ENCODE data around the gene AACS.

The AACS gene

DNA sequence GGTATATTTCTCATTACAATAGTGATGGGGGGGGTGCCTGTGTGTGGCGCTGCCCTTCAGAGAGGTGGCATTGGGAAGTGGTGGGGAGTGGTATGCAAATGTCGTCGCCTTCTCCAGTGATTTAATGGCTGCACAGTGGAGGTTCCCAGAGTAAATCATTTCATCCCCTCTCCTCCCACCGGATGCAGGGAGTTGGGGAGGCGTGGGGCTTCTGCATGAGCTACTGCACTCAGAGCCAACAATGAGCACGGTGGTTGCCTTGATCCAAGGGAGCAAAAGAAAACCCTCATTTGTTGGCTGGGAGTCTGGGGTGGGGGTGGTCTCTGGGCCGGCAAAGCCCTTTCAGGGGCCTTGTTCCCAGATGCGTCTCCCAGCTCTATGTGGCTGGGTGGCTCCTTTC lies 124.3 kb downstream of the AACS start:
- no peak for DNase-seq (ENCODE audit: low read depth in 1 of 2, low spot score in 1 of 2)
- no peak overlapping the region for H3K4me3 ChIP-seq (replicated peaks; ENCODE audit: insufficient read depth, low read length)
- H3K27me3 ChIP-seq (ENCODE audit: insufficient read depth, poor library complexity, severe bottlenecking), result peaks cover 35% of the 10 kb centered on the region
- TF ChIP-seq, protein P1, sequence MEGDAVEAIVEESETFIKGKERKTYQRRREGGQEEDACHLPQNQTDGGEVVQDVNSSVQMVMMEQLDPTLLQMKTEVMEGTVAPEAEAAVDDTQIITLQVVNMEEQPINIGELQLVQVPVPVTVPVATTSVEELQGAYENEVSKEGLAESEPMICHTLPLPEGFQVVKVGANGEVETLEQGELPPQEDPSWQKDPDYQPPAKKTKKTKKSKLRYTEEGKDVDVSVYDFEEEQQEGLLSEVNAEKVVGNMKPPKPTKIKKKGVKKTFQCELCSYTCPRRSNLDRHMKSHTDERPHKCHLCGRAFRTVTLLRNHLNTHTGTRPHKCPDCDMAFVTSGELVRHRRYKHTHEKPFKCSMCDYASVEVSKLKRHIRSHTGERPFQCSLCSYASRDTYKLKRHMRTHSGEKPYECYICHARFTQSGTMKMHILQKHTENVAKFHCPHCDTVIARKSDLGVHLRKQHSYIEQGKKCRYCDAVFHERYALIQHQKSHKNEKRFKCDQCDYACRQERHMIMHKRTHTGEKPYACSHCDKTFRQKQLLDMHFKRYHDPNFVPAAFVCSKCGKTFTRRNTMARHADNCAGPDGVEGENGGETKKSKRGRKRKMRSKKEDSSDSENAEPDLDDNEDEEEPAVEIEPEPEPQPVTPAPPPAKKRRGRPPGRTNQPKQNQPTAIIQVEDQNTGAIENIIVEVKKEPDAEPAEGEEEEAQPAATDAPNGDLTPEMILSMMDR (IDR thresholded peaks at IDR 0.05; ENCODE audit: insufficient read depth, low read length), result no peak
- TF ChIP-seq, protein P2, sequence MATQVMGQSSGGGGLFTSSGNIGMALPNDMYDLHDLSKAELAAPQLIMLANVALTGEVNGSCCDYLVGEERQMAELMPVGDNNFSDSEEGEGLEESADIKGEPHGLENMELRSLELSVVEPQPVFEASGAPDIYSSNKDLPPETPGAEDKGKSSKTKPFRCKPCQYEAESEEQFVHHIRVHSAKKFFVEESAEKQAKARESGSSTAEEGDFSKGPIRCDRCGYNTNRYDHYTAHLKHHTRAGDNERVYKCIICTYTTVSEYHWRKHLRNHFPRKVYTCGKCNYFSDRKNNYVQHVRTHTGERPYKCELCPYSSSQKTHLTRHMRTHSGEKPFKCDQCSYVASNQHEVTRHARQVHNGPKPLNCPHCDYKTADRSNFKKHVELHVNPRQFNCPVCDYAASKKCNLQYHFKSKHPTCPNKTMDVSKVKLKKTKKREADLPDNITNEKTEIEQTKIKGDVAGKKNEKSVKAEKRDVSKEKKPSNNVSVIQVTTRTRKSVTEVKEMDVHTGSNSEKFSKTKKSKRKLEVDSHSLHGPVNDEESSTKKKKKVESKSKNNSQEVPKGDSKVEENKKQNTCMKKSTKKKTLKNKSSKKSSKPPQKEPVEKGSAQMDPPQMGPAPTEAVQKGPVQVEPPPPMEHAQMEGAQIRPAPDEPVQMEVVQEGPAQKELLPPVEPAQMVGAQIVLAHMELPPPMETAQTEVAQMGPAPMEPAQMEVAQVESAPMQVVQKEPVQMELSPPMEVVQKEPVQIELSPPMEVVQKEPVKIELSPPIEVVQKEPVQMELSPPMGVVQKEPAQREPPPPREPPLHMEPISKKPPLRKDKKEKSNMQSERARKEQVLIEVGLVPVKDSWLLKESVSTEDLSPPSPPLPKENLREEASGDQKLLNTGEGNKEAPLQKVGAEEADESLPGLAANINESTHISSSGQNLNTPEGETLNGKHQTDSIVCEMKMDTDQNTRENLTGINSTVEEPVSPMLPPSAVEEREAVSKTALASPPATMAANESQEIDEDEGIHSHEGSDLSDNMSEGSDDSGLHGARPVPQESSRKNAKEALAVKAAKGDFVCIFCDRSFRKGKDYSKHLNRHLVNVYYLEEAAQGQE (IDR thresholded peaks at IDR 0.05; ENCODE audit: insufficient replicate concordance, low read depth), result no peak
- TF ChIP-seq GABPA (IDR thresholded peaks at IDR 0.05; ENCODE audit: low read depth) (no peak), POLR2AphosphoS5 (IDR thresholded peaks at IDR 0.05; ENCODE audit: low read depth) (no peak), SPI1 (IDR thresholded peaks at IDR 0.05; ENCODE audit: borderline replicate concordance, low read depth) (no peak)
- no peak overlapping the region for H3K27ac ChIP-seq (replicated peaks)

DNA sequence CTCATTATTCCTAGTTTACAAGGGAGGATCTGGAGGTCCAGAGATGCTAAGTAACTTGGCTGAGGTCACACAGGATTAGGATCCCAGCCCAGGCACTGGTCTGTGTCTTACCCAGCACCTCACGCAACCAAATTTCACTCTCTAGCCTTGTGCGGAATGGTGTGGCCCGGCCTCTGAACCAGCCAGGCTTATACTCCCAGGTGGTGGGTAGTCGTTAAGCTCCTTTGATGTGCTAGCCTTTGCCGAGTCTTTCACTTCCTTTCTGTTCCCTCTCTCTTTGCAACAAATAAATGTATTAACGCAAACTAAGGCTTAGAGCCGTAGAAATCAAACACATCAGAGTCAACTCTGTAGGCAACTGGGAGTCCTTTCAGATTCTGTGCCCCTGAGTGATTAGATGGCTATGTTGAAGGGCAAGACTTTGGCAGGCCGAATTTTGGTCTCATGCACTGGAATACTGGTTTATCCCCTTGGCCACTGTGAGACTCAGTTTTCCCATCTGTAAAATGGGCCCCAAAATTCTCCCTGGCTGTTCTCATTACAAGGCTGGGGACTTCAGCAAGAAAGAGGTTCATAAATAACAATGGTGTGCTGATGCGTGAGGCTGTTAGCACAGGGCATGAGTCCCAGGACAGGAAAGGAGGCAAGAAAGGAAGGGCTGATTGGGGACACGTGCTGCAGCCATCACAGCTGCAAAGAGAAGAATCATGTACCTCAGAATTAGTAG lies 126.3 kb downstream of the AACS start:
- Histone ChIP-seq H3K4me3 (replicated peaks; ENCODE audit: insufficient read depth, low read length) (no peak overlapping the region), H3K27me3 (ENCODE audit: insufficient read depth, poor library complexity, severe bottlenecking) (peaks cover 24% of the 10 kb centered on the region)

DNA sequence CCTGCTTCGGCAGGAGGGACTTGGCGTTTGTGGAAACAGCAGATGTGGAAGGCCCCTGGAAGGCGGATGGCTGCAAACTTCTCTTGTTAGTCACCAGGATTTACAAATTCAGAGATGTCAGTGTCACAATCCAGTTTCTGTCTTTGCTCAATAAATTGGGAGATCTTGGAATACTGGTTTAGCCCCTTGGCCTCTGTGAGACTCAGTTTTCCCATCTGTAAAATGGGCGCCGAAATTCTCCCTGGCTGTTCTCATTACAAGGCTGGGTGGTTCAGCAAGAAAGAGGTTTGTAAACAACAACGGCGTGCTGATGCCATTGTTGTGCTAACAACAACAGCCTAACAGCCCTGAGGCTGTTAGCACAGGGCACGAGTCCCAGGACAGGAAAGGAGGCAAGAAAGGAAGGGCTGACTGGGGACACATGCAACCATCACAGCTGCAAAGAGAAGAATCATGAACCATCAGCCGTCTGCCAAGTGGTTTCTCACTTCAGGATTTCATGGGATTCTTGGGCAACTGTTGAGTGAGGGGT lies 127.5 kb downstream of the AACS start:
- Histone ChIP-seq H3K4me3 (replicated peaks; ENCODE audit: insufficient read depth, low read length) (no peak overlapping the region), H3K27me3 (ENCODE audit: insufficient read depth, poor library complexity, severe bottlenecking) (peaks cover 15% of the 10 kb centered on the region), H3K27ac (replicated peaks) (no peak overlapping the region)
- DNase-seq (ENCODE audit: low read depth in 1 of 2, low spot score in 1 of 2), result no peak
- no peak for TF ChIP-seq GABPA (IDR thresholded peaks at IDR 0.05; ENCODE audit: low read depth)
- no peak for TF ChIP-seq SPI1 (IDR thresholded peaks at IDR 0.05; ENCODE audit: borderline replicate concordance, low read depth)
- TF ChIP-seq, protein P1 (IDR thresholded peaks at IDR 0.05; ENCODE audit: insufficient read depth, low read length), result no peak
- TF ChIP-seq, protein P2 (IDR thresholded peaks at IDR 0.05; ENCODE audit: insufficient replicate concordance, low read depth), result no peak
- TF ChIP-seq POLR2AphosphoS5 (IDR thresholded peaks at IDR 0.05; ENCODE audit: low read depth), result no peak

More for the DNA sequence above, 126.3 kb downstream of the AACS start:
- H3K27ac ChIP-seq (replicated peaks), result no peak overlapping the region
- no peak for DNase-seq (ENCODE audit: low read depth in 1 of 2, low spot score in 1 of 2)
- TF ChIP-seq, protein P1 (IDR thresholded peaks at IDR 0.05; ENCODE audit: insufficient read depth, low read length), result no peak
- TF ChIP-seq POLR2AphosphoS5 (IDR thresholded peaks at IDR 0.05; ENCODE audit: low read depth), result no peak
- TF ChIP-seq GABPA (IDR thresholded peaks at IDR 0.05; ENCODE audit: low read depth), result no peak

All from HL-60 (cell line).